ENCODE results near the gene TWIST1.

The TWIST1 gene

GRCh38 chr7:19119372-19119771 is 1.9 kb upstream of the TWIST1 start:
- H3K27me3 ChIP-seq (ENCODE audit: insufficient read depth, low read length, poor library complexity, severe bottlenecking) = no peaks in the 10 kb centered on the region
- H4K20me1 ChIP-seq (ENCODE audit: insufficient read depth, low read length, poor library complexity, severe bottlenecking) = no peaks in the 10 kb centered on the region
- no peaks in the 10 kb centered on the region for H3K79me2 ChIP-seq (ENCODE audit: insufficient read depth, low read length)

GRCh38 chr7:19118636-19119371 is 1.4 kb upstream of the TWIST1 start:
- no peaks in the 10 kb centered on the region for H3K36me3 ChIP-seq (ENCODE audit: insufficient read depth, low read length)
- H2AFZ ChIP-seq (ENCODE audit: low read length) = no peak overlapping the region
- H3K9me3 ChIP-seq (ENCODE audit: insufficient read depth, low read depth, low read length) = no peaks in the 10 kb centered on the region
- no peaks in the 10 kb centered on the region for H3K79me2 ChIP-seq (ENCODE audit: insufficient read depth, low read length)
- TF ChIP-seq EZH2phosphoT487 (IDR thresholded peaks at IDR 0.05; ENCODE audit: borderline replicate concordance) (no peak), CTCF (conservative IDR thresholded peaks at IDR 0.05; ENCODE audit: low read length) (no peak)
- no peaks in the 10 kb centered on the region for H3K9me2 ChIP-seq (replicated peaks; ENCODE audit: low read depth, low read length)
- no peaks in the 10 kb centered on the region for H3F3A ChIP-seq (ENCODE audit: low read depth)
- H3K4me2 ChIP-seq (ENCODE audit: low read depth, low read length, poor library complexity, severe bottlenecking) = no peak overlapping the region
- no peaks in the 10 kb centered on the region for H3K4me1 ChIP-seq (ENCODE audit: insufficient read depth, low read length, poor library complexity, severe bottlenecking)
- no peaks in the 10 kb centered on the region for H3K27me3 ChIP-seq (ENCODE audit: insufficient read depth, low read length, poor library complexity, severe bottlenecking)
- no peak overlapping the region for H3K9ac ChIP-seq (ENCODE audit: low read depth, low read length, poor library complexity, severe bottlenecking)
- H3K4me3 ChIP-seq (ENCODE audit: low read length, poor library complexity, severe bottlenecking) = no peak overlapping the region
- H4K20me1 ChIP-seq (ENCODE audit: insufficient read depth, low read length, poor library complexity, severe bottlenecking) = no peaks in the 10 kb centered on the region

More at GRCh38 chr7:19119372-19119771, 1.9 kb upstream of the TWIST1 start:
- TF ChIP-seq EZH2phosphoT487 (IDR thresholded peaks at IDR 0.05; ENCODE audit: borderline replicate concordance) = no peak
- TF ChIP-seq CTCF (conservative IDR thresholded peaks at IDR 0.05; ENCODE audit: low read length) = no peak
- no peaks in the 10 kb centered on the region for H3K9me3 ChIP-seq (ENCODE audit: insufficient read depth, low read depth, low read length)
- no peak overlapping the region for H3K4me3 ChIP-seq (ENCODE audit: low read length, poor library complexity, severe bottlenecking)
- no peak overlapping the region for H3K4me2 ChIP-seq (ENCODE audit: low read depth, low read length, poor library complexity, severe bottlenecking)
- H3F3A ChIP-seq (ENCODE audit: low read depth) = no peaks in the 10 kb centered on the region
- no peaks in the 10 kb centered on the region for H3K9me2 ChIP-seq (replicated peaks; ENCODE audit: low read depth, low read length)
- H3K36me3 ChIP-seq (ENCODE audit: insufficient read depth, low read length) = no peaks in the 10 kb centered on the region
- no peaks in the 10 kb centered on the region for H3K4me1 ChIP-seq (ENCODE audit: insufficient read depth, low read length, poor library complexity, severe bottlenecking)
- H3K9ac ChIP-seq (ENCODE audit: low read depth, low read length, poor library complexity, severe bottlenecking) = no peak overlapping the region
- H2AFZ ChIP-seq (ENCODE audit: low read length) = no peak overlapping the region

GRCh38 chr7:19117870-19118608 is 603 bp upstream of the TWIST1 start:
- H3K9me2 ChIP-seq (replicated peaks; ENCODE audit: low read depth, low read length) = no peaks in the 10 kb centered on the region
- no peaks in the 10 kb centered on the region for H3K36me3 ChIP-seq (ENCODE audit: insufficient read depth, low read length)
- H3K9me3 ChIP-seq (ENCODE audit: insufficient read depth, low read depth, low read length) = no peaks in the 10 kb centered on the region
- H3K4me3 ChIP-seq (ENCODE audit: low read length, poor library complexity, severe bottlenecking) = no peak overlapping the region
- no peaks in the 10 kb centered on the region for H3K79me2 ChIP-seq (ENCODE audit: insufficient read depth, low read length)
- H3K9ac ChIP-seq (ENCODE audit: low read depth, low read length, poor library complexity, severe bottlenecking) = no peak overlapping the region
- no peaks in the 10 kb centered on the region for H3K27me3 ChIP-seq (ENCODE audit: insufficient read depth, low read length, poor library complexity, severe bottlenecking)
- no peak overlapping the region for H2AFZ ChIP-seq (ENCODE audit: low read length)
- H3F3A ChIP-seq (ENCODE audit: low read depth) = no peaks in the 10 kb centered on the region
- peak; percentile 25; the same call in 1 of the 2 replicates for TF ChIP-seq CTCF (conservative IDR thresholded peaks at IDR 0.05; ENCODE audit: low read length)
- no peak for TF ChIP-seq EZH2phosphoT487 (IDR thresholded peaks at IDR 0.05; ENCODE audit: borderline replicate concordance)
- no peaks in the 10 kb centered on the region for H4K20me1 ChIP-seq (ENCODE audit: insufficient read depth, low read length, poor library complexity, severe bottlenecking)
- no peaks in the 10 kb centered on the region for H3K4me1 ChIP-seq (ENCODE audit: insufficient read depth, low read length, poor library complexity, severe bottlenecking)
- no peak overlapping the region for H3K4me2 ChIP-seq (ENCODE audit: low read depth, low read length, poor library complexity, severe bottlenecking)
